ENCODE measurements around the gene DUSP8.

DUSP8 gene

GRCh38 chr11:1509626-1510255 lies 62.3 kb downstream of the DUSP8 start:
- TF ChIP-seq POLR2A (IDR thresholded peaks at IDR 0.05; ENCODE audit: low read depth, low read length) = no peak
- FAIRE-seq = no peak

DNA sequence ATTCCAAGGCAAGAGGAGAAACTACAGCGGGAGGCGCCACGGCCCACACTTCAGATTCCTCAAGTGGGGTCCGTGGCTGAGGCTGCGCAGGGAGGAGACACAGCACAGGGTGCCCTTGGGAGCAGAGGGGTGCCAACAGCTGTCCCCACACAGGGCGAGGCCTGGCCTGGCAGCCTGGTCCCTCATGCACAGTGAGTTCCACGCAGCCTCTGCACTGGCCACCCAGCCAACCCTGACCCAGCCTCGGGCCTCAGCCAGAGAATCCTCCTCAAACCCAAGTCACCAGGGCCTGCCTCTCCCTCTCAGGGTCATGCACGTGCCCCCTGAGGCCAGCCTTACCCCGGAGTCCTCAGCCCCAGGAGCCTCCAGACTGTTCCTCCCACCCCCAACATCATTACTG lies 63.1 kb downstream of the DUSP8 start:
- DNase-seq (ENCODE audit: insufficient read length, low spot score) = no peak
- no peak for FAIRE-seq
- TF ChIP-seq POLR2A (IDR thresholded peaks at IDR 0.05; ENCODE audit: low read depth, low read length) = no peak

More at GRCh38 chr11:1509626-1510255, 62.3 kb downstream of the DUSP8 start:
- no peak for DNase-seq (ENCODE audit: insufficient read length, low spot score)

DNA sequence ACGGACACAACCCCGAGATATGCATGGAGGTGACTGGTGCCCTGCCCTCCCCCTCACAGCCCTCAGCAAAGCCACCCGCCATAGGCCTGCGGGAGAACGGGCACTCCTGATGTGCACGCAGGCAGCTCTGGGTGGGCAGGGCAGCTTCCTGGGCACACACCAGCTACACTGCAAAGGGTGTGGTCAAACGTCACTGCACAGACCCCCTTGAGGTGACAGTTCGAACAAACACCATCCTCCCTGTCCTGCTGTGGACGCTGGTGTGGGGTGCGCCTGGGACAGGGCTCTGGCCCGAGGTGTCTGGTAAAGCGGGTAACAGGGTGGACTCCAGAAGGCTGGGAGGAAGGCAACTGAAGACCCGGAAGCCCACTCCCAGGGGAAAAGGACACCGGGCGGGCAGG lies 63.6 kb downstream of the DUSP8 start:
- FAIRE-seq (no peak), DNase-seq (ENCODE audit: insufficient read length, low spot score) (no peak)
- no peak for TF ChIP-seq POLR2A (IDR thresholded peaks at IDR 0.05; ENCODE audit: low read depth, low read length)

GRCh38 chr11:1507381-1508140 lies 64.5 kb downstream of the DUSP8 start:
- DNase-seq (ENCODE audit: insufficient read length, low spot score) (no peak), FAIRE-seq (no peak)
- no peak for TF ChIP-seq POLR2A (IDR thresholded peaks at IDR 0.05; ENCODE audit: low read depth, low read length)

DNA sequence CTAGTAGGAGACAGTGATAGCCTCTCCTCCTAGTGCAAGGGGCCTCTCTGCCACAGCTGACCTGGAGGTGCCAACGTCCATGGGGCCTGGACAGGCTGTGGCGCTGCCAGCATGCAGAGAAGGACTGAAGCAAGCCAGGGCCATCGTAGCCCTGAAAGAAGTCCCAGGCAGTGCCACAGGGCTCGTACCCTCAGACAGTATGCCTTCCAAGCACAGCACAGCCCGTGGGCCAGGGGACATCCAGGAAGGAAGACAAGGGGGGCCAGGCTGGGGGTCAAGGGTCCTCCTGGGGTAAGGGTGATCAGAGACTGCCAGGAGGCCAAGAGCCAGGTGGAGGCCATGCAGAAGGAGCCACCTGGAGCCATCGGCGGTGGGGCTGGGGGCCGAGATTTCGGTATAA lies 65.1 kb downstream of the DUSP8 start:
- no peak for FAIRE-seq
- DNase-seq (ENCODE audit: insufficient read length, low spot score) = no peak
- TF ChIP-seq POLR2A (IDR thresholded peaks at IDR 0.05; ENCODE audit: low read depth, low read length) = no peak

DNA sequence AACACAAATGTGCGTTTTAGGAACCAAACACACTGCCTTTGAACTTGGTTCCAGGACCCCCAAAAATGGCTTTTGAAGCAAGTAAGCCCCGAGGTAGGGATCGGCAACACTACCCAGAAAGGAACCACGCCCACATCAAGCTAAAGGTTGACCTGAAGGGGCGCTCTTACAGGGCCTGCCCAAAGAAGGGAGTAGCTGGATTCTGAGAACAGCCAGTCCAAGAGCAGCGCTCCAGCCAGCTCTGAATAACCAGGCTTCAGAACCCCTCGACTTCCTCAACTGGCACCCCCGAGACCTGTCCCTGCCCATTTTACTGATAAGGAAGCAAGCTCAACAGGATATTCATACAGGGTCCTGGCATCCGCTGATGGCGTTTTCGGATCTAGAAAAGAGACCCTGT lies 66.6 kb downstream of the DUSP8 start:
- FAIRE-seq = no peak
- no peak for TF ChIP-seq POLR2A (IDR thresholded peaks at IDR 0.05; ENCODE audit: low read depth, low read length)
- no peak for DNase-seq (ENCODE audit: insufficient read length, low spot score)

GRCh38 chr11:1504581-1505290 lies 67.3 kb downstream of the DUSP8 start:
- TF ChIP-seq POLR2A (IDR thresholded peaks at IDR 0.05; ENCODE audit: low read depth, low read length) = no peak
- DNase-seq (ENCODE audit: insufficient read length, low spot score) = no peak
- no peak for FAIRE-seq

DNA sequence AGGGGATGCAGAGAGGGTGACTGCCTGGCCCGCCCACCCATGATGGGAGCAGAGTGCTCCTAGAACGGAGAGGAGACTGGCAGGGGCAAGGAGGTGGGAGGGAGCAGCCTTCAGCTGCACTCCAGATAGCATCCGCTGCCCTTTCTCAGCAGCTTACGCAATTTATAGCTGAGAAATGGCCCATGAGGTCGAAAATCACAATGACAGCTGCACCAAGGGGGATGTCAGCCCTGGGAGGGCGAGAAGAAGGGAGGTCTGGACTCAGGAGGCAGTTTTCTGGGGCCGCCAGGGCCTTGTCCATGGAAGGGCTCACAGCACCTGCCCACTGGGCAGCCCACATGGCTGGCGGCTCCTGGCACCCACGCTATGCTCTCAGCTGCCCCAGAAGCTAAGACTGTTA lies 67.9 kb downstream of the DUSP8 start:
- DNase-seq (ENCODE audit: insufficient read length, low spot score) = no peak
- no peak for FAIRE-seq
- TF ChIP-seq POLR2A (IDR thresholded peaks at IDR 0.05; ENCODE audit: low read depth, low read length) = no peak
